MM.1S (cell line): ENCODE data around the gene CFAP45.
A peak's percentile ranks its signal among the peaks of the same experiment; 100 is the strongest.

Source experiments
- DNase-seq: peaks from one replicate; pipeline ENCODE4 v3.0.0-alpha.2; 2015
- H2AFZ ChIP-seq: fragments of 300-600 bp; sonication (generic); 2 replicates; pipeline ENCODE4 v1.6.0; 2016; ENCODE audit warnings: antibody characterized with exemption, low read length
- H3F3A ChIP-seq: fragments of 300-600 bp; sonication (generic); 2 replicates; pipeline ENCODE4 v1.6.1; 2016; ENCODE audit warnings: mild to moderate bottlenecking, antibody characterized with exemption, low read length, moderate library complexity, mixed read lengths; ENCODE audit not compliant: insufficient read depth
- H3K27ac ChIP-seq: fragments of 300-600 bp; sonication (generic); 2 replicates; pipeline ENCODE4 v1.5.1; 2016; ENCODE audit warnings: mild to moderate bottlenecking, low read length
- H3K27me3 ChIP-seq: fragments of 300-600 bp; sonication (generic); replicated peaks from 2 replicates; pipeline ENCODE4 v1.6.0; 2016; ENCODE audit warnings: low read length; ENCODE audit not compliant: insufficient read depth
- H3K36me3 ChIP-seq: fragments of 300-600 bp; sonication (generic); replicated peaks from 2 replicates; pipeline ENCODE4 v1.6.1; 2016; ENCODE audit warnings: mild to moderate bottlenecking, low read length, mixed read lengths; ENCODE audit not compliant: insufficient read depth
- H3K4me1 ChIP-seq: fragments of 300-600 bp; sonication (generic); 2 replicates; pipeline ENCODE4 v1.6.1; 2016; ENCODE audit warnings: low read length, mixed read lengths
- H3K4me2 ChIP-seq: fragments of 300-600 bp; sonication (generic); 2 replicates; pipeline ENCODE4 v1.6.0; 2016; ENCODE audit warnings: low read depth, low read length
- H3K4me3 ChIP-seq: fragments of 300-600 bp; sonication (generic); 2 replicates; pipeline ENCODE4 v1.5.1; 2016; ENCODE audit warnings: low read length, mixed read lengths
- H3K79me2 ChIP-seq: fragments of 300-600 bp; sonication (generic); 2 replicates; pipeline ENCODE4 v1.6.1; 2016; ENCODE audit warnings: mixed run types, low read length, mixed read lengths
- H3K9ac ChIP-seq: fragments of 300-600 bp; sonication (generic); 2 replicates; pipeline ENCODE4 v1.6.1; 2016; ENCODE audit warnings: low read length, mixed read lengths
- H3K9me2 ChIP-seq: fragments of 300-600 bp; sonication (generic); replicated peaks from 2 replicates; pipeline ENCODE4 v1.6.1; 2016; ENCODE audit warnings: mild to moderate bottlenecking, low read length, mixed read lengths; ENCODE audit not compliant: insufficient read depth
- H3K9me3 ChIP-seq: fragments of 300-600 bp; sonication (generic); replicated peaks from 2 replicates; pipeline ENCODE4 v1.6.1; 2016; ENCODE audit warnings: mild to moderate bottlenecking, low read length, mixed read lengths; ENCODE audit not compliant: insufficient read depth
- H4K20me1 ChIP-seq: fragments of 300-600 bp; sonication (generic); 2 replicates; pipeline ENCODE4 v1.6.1; 2016; ENCODE audit warnings: mild to moderate bottlenecking, low read length, moderate library complexity, mixed read lengths; ENCODE audit not compliant: insufficient read depth
- CTCF ChIP-seq: fragments of 300-600 bp; sonication (generic); IDR thresholded peaks from 2 replicates; pipeline ENCODE4 v1.5.1; 2016; ENCODE audit warnings: antibody characterized with exemption, low read length, mixed read lengths
- EZH2 ChIP-seq: fragments of 300-600 bp; sonication (generic); optimal IDR thresholded peaks from 2 replicates; pipeline ENCODE3; 2017; ENCODE audit warnings: low read depth, mild to moderate bottlenecking, antibody characterized with exemption, low read length, mixed read lengths
- EZH2phosphoT487 ChIP-seq: fragments of 300-600 bp; sonication (generic); IDR thresholded peaks from 2 replicates; pipeline ENCODE4 v1.6.1; 2018; ENCODE audit warnings: antibody characterized with exemption, low read length

The CFAP45 gene

GRCh38 chr1:159854116-159854692, 45.8 kb downstream of the CFAP45 start:
- Histone ChIP-seq H3K27me3 (no peaks in the 10 kb centered on the region), H3K4me1 (peaks cover 4% of the 10 kb centered on the region; the same call in 1 of the 2 replicates), H3K9me3 (no peaks in the 10 kb centered on the region), H3K36me3 (no peaks in the 10 kb centered on the region), H3K9me2 (no peaks in the 10 kb centered on the region), H3K9ac (peak overlapping the region; percentile 79), H2AFZ (peak overlapping the region; percentile 91), H4K20me1 (no peaks in the 10 kb centered on the region), H3F3A (peaks cover 8% of the 10 kb centered on the region; the same call in 1 of the 2 replicates), H3K4me3 (peak overlapping the region; percentile 75), H3K79me2 (no peaks in the 10 kb centered on the region), H3K27ac (peak overlapping the region; percentile 36; the same call in 1 of the 2 replicates), H3K4me2 (peak overlapping the region; percentile 99)
- DNase-seq: no peak
- no peak for TF ChIP-seq EZH2
- TF ChIP-seq CTCF: no peak
- no peak for TF ChIP-seq EZH2phosphoT487

GRCh38 chr1:159853417-159854115, 46.4 kb downstream of the CFAP45 start:
- no peaks in the 10 kb centered on the region for H3K9me2 ChIP-seq
- no peak overlapping the region for H3K9ac ChIP-seq
- no peaks in the 10 kb centered on the region for H3K36me3 ChIP-seq
- TF ChIP-seq EZH2 (no peak), EZH2phosphoT487 (no peak), CTCF (no peak)
- no peak overlapping the region for H2AFZ ChIP-seq
- H3K9me3 ChIP-seq: no peaks in the 10 kb centered on the region
- peak overlapping the region; percentile 99; the same call in 1 of the 2 replicates for H3K4me2 ChIP-seq
- peaks cover 8% of the 10 kb centered on the region; the same call in 1 of the 2 replicates for H3F3A ChIP-seq
- peak overlapping the region; percentile 75; the same call in 1 of the 2 replicates for H3K4me3 ChIP-seq
- peaks cover 4% of the 10 kb centered on the region; the same call in 1 of the 2 replicates for H3K4me1 ChIP-seq
- H3K79me2 ChIP-seq: no peaks in the 10 kb centered on the region
- H3K27ac ChIP-seq: no peak overlapping the region
- no peaks in the 10 kb centered on the region for H3K27me3 ChIP-seq
- DNase-seq: no peak
- H4K20me1 ChIP-seq: no peaks in the 10 kb centered on the region

GRCh38 chr1:159851407-159851806, 48.6 kb downstream of the CFAP45 start:
- Histone ChIP-seq H3K36me3 (no peaks in the 10 kb centered on the region), H3K27me3 (no peaks in the 10 kb centered on the region), H3K79me2 (no peaks in the 10 kb centered on the region), H2AFZ (no peak overlapping the region), H3K4me1 (peaks cover 4% of the 10 kb centered on the region; the same call in 1 of the 2 replicates), H3K9me2 (no peaks in the 10 kb centered on the region), H3K27ac (no peak overlapping the region), H3K4me2 (no peak overlapping the region), H3K9me3 (no peaks in the 10 kb centered on the region), H3F3A (peaks cover 8% of the 10 kb centered on the region; the same call in 1 of the 2 replicates), H3K4me3 (no peak overlapping the region), H3K9ac (no peak overlapping the region), H4K20me1 (no peaks in the 10 kb centered on the region)
- DNase-seq: peak; percentile 42
- TF ChIP-seq EZH2phosphoT487 (no peak), CTCF (peak; percentile 49), EZH2 (no peak)
